Measurements from ENCODE around the gene ZNF598.

Gene ZNF598

GRCh38 chr16:2023092-2024031, 13.7 kb upstream of the ZNF598 start:
- peak overlapping the region; percentile 81 for H3K4me2 ChIP-seq (ENCODE audit: low read length)
- H4K20me1 ChIP-seq (ENCODE audit: control insufficient read depth, insufficient read depth, low read depth, low read length) = no peaks in the 10 kb centered on the region; the same call in 1 of the 2 replicates
- peaks cover 58% of the 10 kb centered on the region for H3K27me3 ChIP-seq (ENCODE audit: control insufficient read depth, low read length)
- no peaks in the 10 kb centered on the region; the same call in 1 of the 2 replicates for H3F3A ChIP-seq (ENCODE audit: control insufficient read depth, insufficient read depth)
- no peaks in the 10 kb centered on the region for H3K79me2 ChIP-seq (ENCODE audit: control insufficient read depth, low read length)
- peak overlapping the region; percentile 58 for H3K4me3 ChIP-seq (ENCODE audit: low read length)
- TF ChIP-seq EZH2phosphoT487 (IDR thresholded peaks at IDR 0.05; ENCODE audit: borderline replicate concordance, low read length) = no peak
- peak; percentile 96 for TF ChIP-seq CTCF (IDR thresholded peaks at IDR 0.05; ENCODE audit: low read depth, low read length, poor library complexity, severe bottlenecking)
- no peaks in the 10 kb centered on the region for H3K9me3 ChIP-seq (ENCODE audit: control insufficient read depth, insufficient read depth, low read length)
- no peaks in the 10 kb centered on the region for H3K9me2 ChIP-seq (replicated peaks; ENCODE audit: control insufficient read depth, low read length)
- no peaks in the 10 kb centered on the region for H3K36me3 ChIP-seq (ENCODE audit: control insufficient read depth, low read length)
- no peak overlapping the region for H3K27ac ChIP-seq (ENCODE audit: low read depth, low read length)
- H3K4me1 ChIP-seq (ENCODE audit: control insufficient read depth, low read length) = peaks cover 19% of the 10 kb centered on the region

- Histone ChIP-seq H3K27ac (ENCODE audit: low read depth, low read length) (no peak overlapping the region), H3F3A (ENCODE audit: control insufficient read depth, insufficient read depth) (no peaks in the 10 kb centered on the region; the same call in 1 of the 2 replicates), H3K27me3 (ENCODE audit: control insufficient read depth, low read length) (peaks cover 54% of the 10 kb centered on the region), H3K4me3 (ENCODE audit: low read length) (peak overlapping the region; percentile 58), H3K4me1 (ENCODE audit: control insufficient read depth, low read length) (peaks cover 19% of the 10 kb centered on the region), H3K36me3 (ENCODE audit: control insufficient read depth, low read length) (no peaks in the 10 kb centered on the region), H3K79me2 (ENCODE audit: control insufficient read depth, low read length) (no peaks in the 10 kb centered on the region), H4K20me1 (ENCODE audit: control insufficient read depth, insufficient read depth, low read depth, low read length) (no peaks in the 10 kb centered on the region), H3K9me3 (ENCODE audit: control insufficient read depth, insufficient read depth, low read length) (no peaks in the 10 kb centered on the region), H3K4me2 (ENCODE audit: low read length) (peak overlapping the region; percentile 81), H3K9me2 (replicated peaks; ENCODE audit: control insufficient read depth, low read length) (no peaks in the 10 kb centered on the region)
- TF ChIP-seq CTCF (IDR thresholded peaks at IDR 0.05; ENCODE audit: low read depth, low read length, poor library complexity, severe bottlenecking) (no peak), EZH2phosphoT487 (IDR thresholded peaks at IDR 0.05; ENCODE audit: borderline replicate concordance, low read length) (no peak)
These were observed 13.1 kb upstream of the ZNF598 start for GRCh38 chr16:2022723-2023091.

GRCh38 chr16:2019921-2020831, 10.6 kb upstream of the ZNF598 start:
- H3K4me3 ChIP-seq (ENCODE audit: low read length) = no peak overlapping the region
- H3K4me1 ChIP-seq (ENCODE audit: control insufficient read depth, low read length) = peaks cover 12% of the 10 kb centered on the region
- TF ChIP-seq CTCF (IDR thresholded peaks at IDR 0.05; ENCODE audit: low read depth, low read length, poor library complexity, severe bottlenecking) (no peak), EZH2phosphoT487 (IDR thresholded peaks at IDR 0.05; ENCODE audit: borderline replicate concordance, low read length) (no peak)
- H4K20me1 ChIP-seq (ENCODE audit: control insufficient read depth, insufficient read depth, low read depth, low read length) = no peaks in the 10 kb centered on the region
- no peaks in the 10 kb centered on the region for H3K9me2 ChIP-seq (replicated peaks; ENCODE audit: control insufficient read depth, low read length)
- H3F3A ChIP-seq (ENCODE audit: control insufficient read depth, insufficient read depth) = no peaks in the 10 kb centered on the region; the same call in 1 of the 2 replicates
- H3K9me3 ChIP-seq (ENCODE audit: control insufficient read depth, insufficient read depth, low read length) = no peaks in the 10 kb centered on the region
- H3K27me3 ChIP-seq (ENCODE audit: control insufficient read depth, low read length) = peaks cover 34% of the 10 kb centered on the region
- no peak overlapping the region for H3K4me2 ChIP-seq (ENCODE audit: low read length)
- no peaks in the 10 kb centered on the region for H3K79me2 ChIP-seq (ENCODE audit: control insufficient read depth, low read length)
- H3K36me3 ChIP-seq (ENCODE audit: control insufficient read depth, low read length) = no peaks in the 10 kb centered on the region
- no peak overlapping the region for H3K27ac ChIP-seq (ENCODE audit: low read depth, low read length)
